H1 (cell line): ENCODE measurements around the gene TBC1D9B. TPM values are rescaled to one million over a fixed set of nuclear protein-coding genes. Genes with fewer than 3 reads are reported as not detected.

Source experiments
- FOSL1 ChIP-seq: IDR thresholded peaks from 2 replicates; pipeline ENCODE4 v1.6.1; 2011; ENCODE audit warnings: mild to moderate bottlenecking, low read depth, low read length, moderate library complexity; ENCODE audit not compliant: insufficient read depth
- TEAD4 ChIP-seq: IDR thresholded peaks from 2 replicates; pipeline ENCODE4 v1.6.1; 2012; ENCODE audit warnings: low read depth, low read length, inconsistent platforms, mixed read lengths
- polyA plus RNA-seq, 7 experiments: library from polyadenylated mRNA; depleted of rRNA in 3 of 7; stranded (reverse) in 5 of 7; unstranded in 2 of 7; fragments of >200 nt in 5 of 7; fragments of 200-250 nt in 2 of 7; gene quantifications; 1 replicate in 5 of 7; 2 replicates in 1 of 7; 4 replicates in 1 of 7; pipeline versions ENCODE4 v1.2.1 to v1.2.3, GENCODE V29; 2011 to 2013; ENCODE audit warnings: missing spikeins in 2 of 7, mixed read lengths in 2 of 7
- total RNA-seq: library from RNA; stranded (reverse); fragmentation: NEBNext Ultra II Directional; extraction: Animal tissue kit (Norgen Biotek cat#: 25700); gene quantifications from 2 replicates; pipeline ENCODE4 v1.2.1, GENCODE V29; 2021
- TF ChIP-seq, protein P1 (sequence below): IDR thresholded peaks from 2 replicates; pipeline ENCODE4 v1.6.1; 2011; ENCODE audit warnings: low read length, improper control_type of control experiment

The TBC1D9B gene
- total and polyA plus RNA-seq, 2 of the 8 experiments (the other 6 are each of a cell fraction or from before 2014, with no cell fraction given), result 33.6 to 57.1 TPM

DNA sequence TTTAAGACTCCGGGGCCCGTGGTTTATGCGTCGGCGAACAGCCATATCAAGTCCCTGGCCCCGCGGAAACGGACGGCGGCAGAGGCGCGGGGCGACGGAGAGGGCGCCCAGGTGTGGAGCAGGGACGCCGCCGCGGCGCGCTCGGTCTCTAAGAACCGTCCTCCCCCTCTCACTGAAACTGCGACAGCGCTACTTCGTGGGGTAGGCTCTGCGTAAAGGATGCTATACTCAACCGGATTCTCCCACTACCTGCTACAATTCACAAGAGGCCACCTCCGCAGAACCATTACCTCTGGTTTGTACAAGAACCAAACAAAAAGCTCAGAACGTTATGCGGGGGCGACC is 49.5 kb downstream of the TBC1D9B start (continued):
- TF ChIP-seq, protein P1, sequence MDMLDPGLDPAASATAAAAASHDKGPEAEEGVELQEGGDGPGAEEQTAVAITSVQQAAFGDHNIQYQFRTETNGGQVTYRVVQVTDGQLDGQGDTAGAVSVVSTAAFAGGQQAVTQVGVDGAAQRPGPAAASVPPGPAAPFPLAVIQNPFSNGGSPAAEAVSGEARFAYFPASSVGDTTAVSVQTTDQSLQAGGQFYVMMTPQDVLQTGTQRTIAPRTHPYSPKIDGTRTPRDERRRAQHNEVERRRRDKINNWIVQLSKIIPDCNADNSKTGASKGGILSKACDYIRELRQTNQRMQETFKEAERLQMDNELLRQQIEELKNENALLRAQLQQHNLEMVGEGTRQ, result no peak
- TF ChIP-seq FOSL1 (no peak), TEAD4 (no peak)
